H1 (cell line): ENCODE data around the gene NECTIN1. TPM values are rescaled to one million over a fixed set of nuclear protein-coding genes. Genes with fewer than 3 reads are reported as not detected.

Source experiments
- CTCF ChIA-PET: fragments of 300-600 bp; sonication (Branson Sonifier 250); formaldehyde crosslinking; loops from one replicate; lab custom pipeline; 2021; ENCODE audit not compliant: partially characterized antibody; lab: Charles Lee
- POLR2A ChIA-PET: fragments of 300-600 bp; sonication (Branson Sonifier 250); formaldehyde crosslinking; loops from one replicate; lab custom pipeline; 2021; ENCODE audit warnings: inconsistent platforms; ENCODE audit not compliant: partially characterized antibody; lab: Charles Lee
- DNase-seq, 2 experiments: peaks; one replicate each; pipeline versions ENCODE4 v3.0.0 to v3.0.0-alpha.2; 2010 to 2022; ENCODE audit warnings: low spot score in 2 of 2, low read depth in 1 of 2, mixed read lengths in 1 of 2
- FAIRE-seq: peaks from 2 replicates; lab custom pipeline; 2011; peaks lifted over from hg19 to GRCh38; lab: Jason Lieb, UNC
- H2AFZ ChIP-seq: 2 replicates; pipeline ENCODE4 v1.8.1; 2012; ENCODE audit warnings: low read length, inconsistent platforms
- H2AK5ac ChIP-seq: 2 replicates; pipeline ENCODE4 v1.6.1; 2013; ENCODE audit warnings: low read depth, low read length
- H2BK120ac ChIP-seq: replicated peaks from 2 replicates; pipeline ENCODE3; 2013; ENCODE audit warnings: low read depth, low read length, inconsistent platforms
- H2BK12ac ChIP-seq: 2 replicates; pipeline ENCODE4 v1.6.1; 2013; ENCODE audit warnings: low read depth, low read length
- H2BK15ac ChIP-seq: 2 replicates; pipeline ENCODE4 v1.6.1; 2013; ENCODE audit warnings: low read length
- H2BK20ac ChIP-seq: 2 replicates; pipeline ENCODE4 v1.6.1; 2013; ENCODE audit warnings: low read length
- H2BK5ac ChIP-seq: 2 replicates; pipeline ENCODE4 v1.6.1; 2013; ENCODE audit warnings: low read depth, low read length
- H3K14ac ChIP-seq: 2 replicates; pipeline ENCODE4 v1.6.1; 2013; ENCODE audit warnings: inconsistent platforms; ENCODE audit not compliant: insufficient read length
- H3K18ac ChIP-seq: 2 replicates; pipeline ENCODE4 v1.6.1; 2013; ENCODE audit warnings: low read length; ENCODE audit errors: extremely low read depth
- H3K23ac ChIP-seq: 2 replicates; pipeline ENCODE4 v1.6.1; 2013; ENCODE audit warnings: inconsistent platforms; ENCODE audit not compliant: insufficient read length
- H3K23me2 ChIP-seq: 2 replicates; pipeline ENCODE4 v1.6.1; 2013; ENCODE audit warnings: low read depth, low read length
- H3K27ac ChIP-seq: 2 replicates; pipeline ENCODE4 v1.6.1; 2011; ENCODE audit warnings: low read depth, low read length, inconsistent platforms
- H3K27me3 ChIP-seq, 4 experiments: replicated peaks in 1 of 4; 1 replicate in 1 of 4; 2 replicates in 3 of 4; pipeline versions ENCODE4 v1.6.1 to v1.8.1; 2011 to 2013; ENCODE audit warnings: low read length in 3 of 4, mild to moderate bottlenecking in 3 of 4, inconsistent platforms in 2 of 4, mixed read lengths in 2 of 4, moderate library complexity in 1 of 4; ENCODE audit not compliant: control insufficient read depth in 3 of 4, insufficient read depth in 3 of 4; ENCODE audit errors: extremely low read depth in 1 of 4
- H3K36me3 ChIP-seq, 4 experiments: 2 replicates each; pipeline versions ENCODE4 v1.6.1 to v1.8.1; 2011 to 2013; ENCODE audit warnings: mild to moderate bottlenecking in 4 of 4, low read length in 3 of 4, moderate library complexity in 2 of 4, control low read depth in 1 of 4, inconsistent platforms in 1 of 4; ENCODE audit not compliant: insufficient read depth in 4 of 4, control insufficient read depth in 2 of 4
- H3K4ac ChIP-seq: replicated peaks from 2 replicates; pipeline ENCODE3; 2013; ENCODE audit warnings: low read length, low read depth, mixed read lengths, inconsistent platforms; ENCODE audit not compliant: insufficient read length
- H3K4me1 ChIP-seq, 4 experiments: replicated peaks in 1 of 4; 1 replicate in 1 of 4; 2 replicates in 3 of 4; pipeline versions ENCODE4 v1.6.1 to v1.8.1; 2011 to 2013; ENCODE audit warnings: low read length in 3 of 4, inconsistent platforms in 2 of 4, mixed read lengths in 1 of 4; ENCODE audit not compliant: insufficient read depth in 4 of 4, control insufficient read depth in 3 of 4
- H3K4me2 ChIP-seq, 2 experiments: 2 replicates each; pipeline versions ENCODE4 v1.6.1 to v1.8.1; 2011 to 2013; ENCODE audit warnings: low read depth in 2 of 2, low read length in 2 of 2, control low read depth in 1 of 2, inconsistent platforms in 1 of 2, mild to moderate bottlenecking in 1 of 2; ENCODE audit not compliant: insufficient read depth in 1 of 2
- H3K4me3 ChIP-seq, 4 experiments: fragments of 200-600, 300-600 bp in 1 of 4; sonication (generic), shearing (Covaris generic), sonication (Bioruptor Twin) in 1 of 4; 2 replicates each; pipeline versions ENCODE4 v1.5.1 to v1.8.1; 2011 to 2016; ENCODE audit warnings: low read length in 4 of 4, low read depth in 3 of 4, control low read depth in 2 of 4, inconsistent platforms in 2 of 4, mild to moderate bottlenecking in 2 of 4, mixed read lengths in 1 of 4, moderate library complexity in 1 of 4; ENCODE audit not compliant: insufficient read depth in 2 of 4; ENCODE audit errors: extremely low read depth in 1 of 4
- H3K56ac ChIP-seq: replicated peaks from 2 replicates; pipeline ENCODE3; 2013; ENCODE audit warnings: low read depth, mild to moderate bottlenecking, mixed read lengths, low read length, inconsistent platforms; ENCODE audit not compliant: insufficient read length
- H3K79me1 ChIP-seq: 2 replicates; pipeline ENCODE4 v1.6.1; 2013; ENCODE audit warnings: low read depth, low read length, control low read depth
- H3K79me2 ChIP-seq, 2 experiments: 2 replicates each; pipeline versions ENCODE4 v1.6.1 to v1.8.1; 2012 to 2013; ENCODE audit warnings: low read length in 2 of 2, mild to moderate bottlenecking in 2 of 2, inconsistent platforms in 1 of 2; ENCODE audit not compliant: insufficient read depth in 2 of 2, control insufficient read depth in 1 of 2
- H3K9ac ChIP-seq, 4 experiments: replicated peaks in 1 of 4; 1 replicate in 1 of 4; 2 replicates in 3 of 4; pipeline versions ENCODE4 v1.6.1 to v1.8.1; 2011 to 2013; ENCODE audit warnings: low read depth in 3 of 4, low read length in 3 of 4, control low read depth in 2 of 4, mild to moderate bottlenecking in 2 of 4, moderate library complexity in 2 of 4, inconsistent platforms in 1 of 4; ENCODE audit errors: extremely low read depth in 1 of 4
- H3K9me3 ChIP-seq, 2 experiments: 2 replicates each; pipeline versions ENCODE4 v1.6.1 to v1.8.1; 2012 to 2013; ENCODE audit warnings: mild to moderate bottlenecking in 2 of 2, moderate library complexity in 2 of 2, control low read depth in 1 of 2, inconsistent platforms in 1 of 2, low read depth in 1 of 2, low read length in 1 of 2, mixed read lengths in 1 of 2; ENCODE audit not compliant: insufficient read depth in 2 of 2
- H4K20me1 ChIP-seq, 2 experiments: replicated peaks in 1 of 2; 2 replicates each; pipeline versions ENCODE3 to v1.8.1; 2011 to 2013; ENCODE audit warnings: inconsistent platforms in 2 of 2, low read length in 2 of 2, mild to moderate bottlenecking in 1 of 2; ENCODE audit not compliant: insufficient read depth in 2 of 2, control insufficient read depth in 1 of 2
- H4K5ac ChIP-seq: 2 replicates; pipeline ENCODE4 v1.6.1; 2013; ENCODE audit warnings: low read length, low read depth, mixed read lengths, inconsistent platforms; ENCODE audit not compliant: insufficient read length
- H4K8ac ChIP-seq: 2 replicates; pipeline ENCODE4 v1.8.0; 2013; ENCODE audit warnings: mild to moderate bottlenecking, moderate library complexity, low read length, inconsistent platforms; ENCODE audit not compliant: insufficient read depth; ENCODE audit errors: extremely low read depth
- H4K91ac ChIP-seq: replicated peaks from 2 replicates; pipeline ENCODE3; 2013; ENCODE audit warnings: low read length, mixed read lengths, inconsistent platforms; ENCODE audit not compliant: insufficient read length
- NANOG ChIP-seq: IDR thresholded peaks from 2 replicates; pipeline ENCODE4 v1.6.1; 2011; ENCODE audit warnings: low read length, low read depth, mild to moderate bottlenecking, inconsistent platforms; ENCODE audit not compliant: insufficient read depth, poor library complexity, severe bottlenecking
- POLR2AphosphoS5 ChIP-seq: IDR thresholded peaks from 2 replicates; pipeline ENCODE4 v1.6.1; 2011; ENCODE audit warnings: low read depth, low read length
- RXRA ChIP-seq: IDR thresholded peaks from 2 replicates; pipeline ENCODE4 v1.6.1; 2011; ENCODE audit warnings: low read depth, mild to moderate bottlenecking, low read length, moderate library complexity; ENCODE audit not compliant: insufficient read depth
- SP1 ChIP-seq: IDR thresholded peaks from 2 replicates; pipeline ENCODE4 v1.6.1; 2011; ENCODE audit warnings: low read depth, low read length
- SP4 ChIP-seq: IDR thresholded peaks from 2 replicates; pipeline ENCODE4 v1.6.1; 2012; ENCODE audit warnings: low read length, inconsistent platforms
- TAF1 ChIP-seq: IDR thresholded peaks from 2 replicates; pipeline ENCODE4 v1.6.1; 2011; ENCODE audit warnings: mild to moderate bottlenecking, low read depth, low read length
- TAF7 ChIP-seq: optimal IDR thresholded peaks from 2 replicates; pipeline ENCODE3; 2011; ENCODE audit warnings: low read depth, mild to moderate bottlenecking, inconsistent platforms, low read length, moderate library complexity, borderline replicate concordance
- WGBS, 2 experiments: shearing (Covaris generic) in 1 of 2; methylation state at CpG; one replicate each; pipeline versions ENCODE4 v1.1.6 to v1.1.7; 2013 to 2015; ENCODE audit warnings: low lambda C conversion rate in 2 of 2, mixed read lengths in 2 of 2, inconsistent platforms in 1 of 2, low coverage in 1 of 2, missing lambda C conversion rate in 1 of 2; ENCODE audit not compliant: insufficient replicate concordance in 2 of 2, insufficient coverage in 1 of 2, insufficient read length in 1 of 2; ENCODE audit errors: extremely low coverage in 1 of 2, missing lambda C conversion rate in 1 of 2; 5-methylcytosine and 5-hydroxymethylcytosine counted together
- polyA plus RNA-seq, 7 experiments: library from polyadenylated mRNA; depleted of rRNA in 3 of 7; stranded (reverse) in 5 of 7; unstranded in 2 of 7; fragments of >200 nt in 5 of 7; fragments of 200-250 nt in 2 of 7; gene quantifications; 1 replicate in 5 of 7; 2 replicates in 1 of 7; 4 replicates in 1 of 7; pipeline versions ENCODE4 v1.2.1 to v1.2.3, GENCODE V29; 2011 to 2013; ENCODE audit warnings: missing spikeins in 2 of 7, mixed read lengths in 2 of 7
- total RNA-seq: library from RNA; stranded (reverse); fragmentation: NEBNext Ultra II Directional; extraction: Animal tissue kit (Norgen Biotek cat#: 25700); gene quantifications from 2 replicates; pipeline ENCODE4 v1.2.1, GENCODE V29; 2021

Gene NECTIN1
- total and polyA plus RNA-seq, 2 of the 8 experiments (the other 6 are each of a cell fraction or from before 2014, with no cell fraction given) = 43.2 to 97.7 TPM

- Histone ChIP-seq H2AFZ (no peak overlapping the region), H3K9me3 (no peaks in the 10 kb centered on the region), H3K36me3 (no peaks in the 10 kb centered on the region), H2BK120ac (no peak overlapping the region), H4K5ac (no peak overlapping the region), H2AK5ac (no peak overlapping the region; the same call in 1 of the 2 replicates), H3K79me2 (no peaks in the 10 kb centered on the region), H3K18ac (no peak overlapping the region), H4K8ac (no peak overlapping the region), H3K9ac (no peak overlapping the region), H3K23me2 (no peaks in the 10 kb centered on the region), H3K4me2 (no peak overlapping the region), H2BK12ac (no peak overlapping the region), H4K91ac (no peak overlapping the region), H3K4me1 (peaks cover 4 to 27% (median 15%) of the 10 kb centered on the region in 4 experiments; a peak in 6 of 7 replicates), H4K20me1 (peaks cover 0 to 2% of the 10 kb centered on the region in 2 experiments), H3K79me1 (no peaks in the 10 kb centered on the region), H3K27ac (no peak overlapping the region), H3K27me3 (no peaks in the 10 kb centered on the region; a peak in 2 of 7 replicates), H3K14ac (no peak overlapping the region), H2BK20ac (no peak overlapping the region), H3K4ac (no peak overlapping the region), H2BK5ac (no peak overlapping the region), H3K23ac (no peak overlapping the region), H2BK15ac (no peak overlapping the region), H3K4me3 (no peak overlapping the region), H3K56ac (no peak overlapping the region)
- 84% methylated on average over 7 of the region's 9 CpGs; no CpG with 5 or more reads in 1 of the 2 experiments for WGBS, 2 experiments
- DNase-seq = no peak
- TF ChIP-seq NANOG (no peak), SP4 (no peak), TAF7 (no peak), RXRA (no peak), TAF1 (no peak), POLR2AphosphoS5 (no peak), SP1 (no peak)
- CTCF ChIA-PET = interaction anchor here (0.6 to 2.7 kb wide), 11 partner anchors 9 to 479 kb away, joined by 3 to 14 read pairs (median 4); no protein-coding TSS in a partner anchor
- no peak for FAIRE-seq
- POLR2A ChIA-PET = no interaction called here
Observed at GRCh38 chr11:119629085-119629484, 99.9 kb downstream of the NECTIN1 start.
